CMK (cell line): ENCODE measurements around the gene FCER1G.

Experiments
- DNase-seq: peaks from one replicate; pipeline ENCODE4 v3.0.0-alpha.2; 2010; ENCODE audit warnings: low read depth

Gene FCER1G

DNA sequence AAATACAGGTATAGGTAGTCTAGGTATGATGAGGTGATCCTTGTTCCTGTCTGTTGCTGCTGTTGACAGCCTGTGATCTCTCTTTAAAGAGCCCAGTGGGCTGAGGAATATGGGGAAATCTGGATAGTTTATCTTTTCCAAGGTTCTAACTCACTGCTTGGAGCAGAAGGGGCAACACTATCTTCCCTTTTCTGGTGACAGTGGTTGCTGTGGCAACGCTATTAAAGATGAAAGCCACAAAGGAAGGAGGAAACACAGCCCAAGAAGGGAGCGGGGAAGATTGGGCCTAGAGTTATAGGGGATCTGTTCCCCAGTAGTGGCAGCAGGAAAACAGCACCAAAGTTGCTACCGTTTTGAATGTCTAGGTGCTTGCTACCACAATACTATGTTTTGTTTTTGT is 52.2 kb downstream of the FCER1G start:
- DNase-seq, result no peak
